Right renal pelvis (tissue), 4 donors: Measurements from ENCODE around the gene COMMD3. TPM values are rescaled to one million over a fixed set of nuclear protein-coding genes. Genes with fewer than 3 reads are reported as not detected.

Experiments used
- DNase-seq, 4 donors: peaks; one replicate each; pipeline ENCODE4 v3.0.0-alpha.2; 2013; ENCODE audit warnings: low read depth in 4 of 4, low spot score in 3 of 4, missing footprints in 1 of 4
- polyA plus RNA-seq, 4 donors: library from polyadenylated mRNA; unstranded; fragments of 120-200 nt; gene quantifications; one replicate each; pipeline ENCODE4 v1.2.1, GENCODE V29; 2013; ENCODE audit not compliant: insufficient read length in 4 of 4

The COMMD3 gene
- polyA plus RNA-seq, 4 donors = 89.5 to 106 (median 96.3) TPM

- DNase-seq = no peak
These were observed 3.4 kb downstream of the COMMD3 start for GRCh38 chr10:22319547-22319979.

DNA sequence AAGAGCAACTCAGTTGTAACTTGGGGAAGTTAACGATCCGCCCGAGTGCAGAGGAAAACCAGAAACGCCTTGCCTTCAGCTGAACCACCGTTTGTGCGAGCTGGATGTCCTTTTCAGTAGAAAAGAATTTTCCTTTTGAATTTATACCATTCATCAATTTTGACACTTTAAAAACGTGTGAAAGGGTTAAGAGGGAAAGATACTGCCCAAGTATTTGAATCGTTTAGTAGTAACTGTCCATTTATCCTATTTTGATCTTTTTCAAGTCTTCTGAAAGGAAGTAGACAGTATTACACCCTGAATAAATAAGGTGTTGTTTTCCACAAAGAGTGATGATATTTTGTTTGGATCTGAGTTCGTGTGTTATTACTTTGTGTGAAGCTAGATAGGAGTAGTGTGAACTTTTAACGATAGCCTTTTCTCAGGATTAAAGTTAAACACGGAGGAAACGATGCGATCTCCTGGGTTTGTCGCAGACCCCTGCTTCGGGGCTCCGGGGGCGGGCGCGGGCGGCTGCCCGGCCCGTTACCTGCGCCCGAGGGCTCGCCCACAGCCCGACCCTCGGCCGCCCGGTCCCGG lies 3.9 kb downstream of the COMMD3 start:
- DNase-seq = no peak

DNA sequence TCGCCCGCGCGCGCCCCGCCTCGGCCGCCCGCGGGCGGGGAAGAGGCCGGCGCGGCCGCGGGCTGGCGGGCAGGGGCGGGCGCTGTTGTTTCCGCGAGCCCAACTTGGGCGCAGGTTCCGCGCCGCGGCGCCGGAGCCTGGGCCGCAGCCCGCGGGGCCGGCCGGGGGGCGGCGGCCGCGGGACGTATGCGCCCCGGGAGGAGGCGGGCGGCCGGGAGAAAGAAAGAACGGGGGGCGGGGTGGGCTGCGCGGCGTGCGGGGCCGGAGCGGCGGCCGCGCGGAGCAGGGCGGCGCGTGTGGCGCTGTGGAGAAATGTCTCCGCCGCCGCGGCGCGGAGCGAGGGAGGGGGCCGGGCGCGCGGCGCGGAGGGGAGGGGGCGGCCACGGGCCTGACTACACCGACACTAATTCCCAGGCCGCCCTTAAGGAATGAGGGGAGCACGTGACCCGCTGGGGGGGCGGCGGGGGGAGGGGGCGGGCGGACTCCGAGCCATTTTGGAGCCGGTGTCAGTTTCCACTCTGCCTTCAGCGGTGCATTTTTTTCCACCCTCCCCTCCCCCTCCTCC lies 4.5 kb downstream of the COMMD3 start, which contains the start of gene BMI1:
TSS of gene BMI1 (plus strand) at position 509 of the 565 bp plus-strand sequence. CDS start 5,351 bp downstream, outside the sequence.
- DNase-seq = no peak

- DNase-seq = no peak
These were observed 5.2 kb downstream of the COMMD3 start for GRCh38 chr10:22321156-22321923.

- no peak for DNase-seq
These were observed 5.9 kb downstream of the COMMD3 start for GRCh38 chr10:22321924-22322640.

DNA sequence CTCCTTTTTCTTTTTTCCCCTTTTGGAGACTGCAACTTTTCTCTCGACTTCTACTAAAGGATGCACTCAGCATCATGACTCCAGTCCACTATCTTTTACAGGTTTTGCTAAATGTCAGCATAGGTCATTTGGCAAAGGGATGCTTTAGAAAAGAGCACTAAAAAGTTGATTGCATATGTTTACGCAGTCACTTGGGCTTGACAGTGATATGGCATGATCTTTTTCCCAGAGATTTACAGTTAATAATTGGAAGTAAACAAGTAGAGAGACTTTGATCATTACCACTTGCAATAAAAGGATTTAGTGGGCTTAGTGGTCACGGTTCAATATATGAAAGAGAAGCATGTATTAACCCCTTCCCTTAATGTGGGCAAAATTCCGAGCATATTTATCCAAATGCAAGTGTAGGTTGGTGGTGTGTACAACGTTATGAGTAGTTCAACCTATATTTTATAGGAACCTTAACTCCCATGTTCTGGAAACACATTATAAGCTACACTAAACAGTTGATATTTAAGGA lies 6.5 kb downstream of the COMMD3 start:
- no peak for DNase-seq

- DNase-seq = no peak
These were observed 7.5 kb downstream of the COMMD3 start for GRCh38 chr10:22323538-22324305.

GRCh38 chr10:22324413-22324812 lies 8.2 kb downstream of the COMMD3 start:
- DNase-seq = no peak

- DNase-seq = no peak
These were observed 8.7 kb downstream of the COMMD3 start for GRCh38 chr10:22324893-22325271.

- DNase-seq = no peak
These were observed 9.3 kb downstream of the COMMD3 start for GRCh38 chr10:22325272-22326144.

GRCh38 chr10:22326145-22326702 lies 10.0 kb downstream of the COMMD3 start:
- DNase-seq = no peak

GRCh38 chr10:22329150-22329549 lies 13.0 kb downstream of the COMMD3 start:
- no peak for DNase-seq

DNA sequence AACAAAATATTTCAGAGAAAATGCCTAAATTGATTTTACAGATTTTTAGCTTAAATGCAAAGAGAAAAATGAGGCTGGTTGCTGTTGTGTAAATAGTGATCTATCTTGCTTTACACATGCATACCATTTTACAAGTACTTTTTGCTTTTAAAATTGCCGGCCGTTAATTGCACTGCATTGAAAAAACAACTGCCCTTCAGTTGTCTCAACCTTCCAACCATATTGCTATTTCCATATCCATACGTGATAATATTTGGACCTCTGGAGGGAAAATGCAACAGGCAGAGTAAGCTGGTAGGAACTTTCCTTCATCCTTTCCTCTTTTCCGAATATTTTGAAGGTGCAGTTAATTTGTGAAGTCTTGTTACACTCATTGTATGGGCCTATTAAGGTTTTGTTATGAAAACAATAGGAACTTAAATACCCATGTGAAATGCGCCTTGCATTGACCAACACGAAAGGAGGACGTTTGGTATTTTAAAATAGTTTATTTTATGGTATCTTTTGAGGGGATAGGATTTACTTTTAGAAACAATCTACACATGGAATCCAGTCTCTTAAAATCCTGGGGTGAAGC lies 16.0 kb downstream of the COMMD3 start:
- DNase-seq = no peak

DNA sequence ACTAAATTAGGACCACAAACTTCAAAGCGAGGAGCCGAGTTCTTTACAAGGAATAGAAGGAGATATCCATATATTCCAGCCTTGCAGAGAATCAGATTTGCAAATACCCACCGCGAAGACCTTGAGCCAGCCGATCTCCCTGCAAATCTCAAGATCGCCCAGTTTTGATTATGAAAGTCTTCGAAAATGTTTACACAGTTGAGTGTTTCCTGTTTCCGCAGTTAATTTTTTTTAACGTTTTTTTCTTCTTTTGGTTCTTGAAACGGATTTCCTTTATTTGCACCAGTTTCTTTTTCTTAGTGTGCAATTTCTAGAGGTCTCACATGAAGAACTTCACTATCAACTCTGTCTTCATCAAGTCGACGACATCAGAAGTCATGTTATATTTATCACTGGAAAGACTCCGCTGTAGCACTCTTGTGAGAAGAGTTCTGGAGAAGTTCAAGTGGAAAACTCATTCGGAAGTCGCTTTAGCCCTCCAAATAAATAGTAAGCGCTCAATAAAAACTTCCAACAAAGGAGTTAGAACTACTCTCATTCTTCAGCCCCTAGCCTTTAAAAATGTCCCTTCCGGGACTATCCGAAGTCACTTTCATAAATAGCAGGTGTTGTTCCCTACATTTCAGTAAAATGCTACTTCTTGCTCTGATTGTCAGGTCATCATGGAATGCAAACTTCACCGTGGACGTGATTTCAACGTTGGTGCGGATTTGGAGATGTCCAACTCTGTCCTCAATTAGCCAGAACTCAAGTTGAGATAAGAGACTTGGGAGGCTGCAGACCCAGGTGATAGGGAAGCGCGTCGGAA lies 17.2 kb downstream of the COMMD3 start:
- DNase-seq = no peak

DNA sequence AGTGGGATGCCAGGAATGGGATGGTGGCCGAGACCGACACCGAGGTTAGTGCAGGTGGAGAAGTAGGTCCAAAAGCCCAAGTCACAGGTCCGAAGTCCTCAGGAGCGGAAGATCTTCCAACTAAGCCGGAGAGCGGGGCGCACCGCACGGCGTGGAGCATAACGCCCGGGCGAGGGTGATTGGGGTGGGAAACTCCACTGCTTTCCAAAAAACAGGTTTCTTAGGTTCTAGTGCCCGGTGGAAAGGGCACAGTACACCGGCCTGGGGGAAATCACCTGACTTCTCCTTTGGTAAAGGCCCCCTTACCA lies 17.7 kb downstream of the COMMD3 start:
- DNase-seq = no peak

- no peak for DNase-seq
These were observed 18.4 kb downstream of the COMMD3 start for GRCh38 chr10:22334414-22335172.
